ENCODE measurements around the gene RASL10B. TPM values are rescaled to one million over a fixed set of nuclear protein-coding genes. Genes with fewer than 3 reads are reported as not detected.

RASL10B gene
- total RNA-seq, 1 experiment from 2014 or later = 17.4 TPM

- TF ChIP-seq FOXP4 (CRISPR knock-in tag; IDR thresholded peaks at IDR 0.05) (no peak; the same call in 1 of the 2 replicates), CREM (CRISPR knock-in tag; IDR thresholded peaks at IDR 0.05) (no peak), CDX4 (CRISPR knock-in tag; IDR thresholded peaks at IDR 0.05; ENCODE audit: borderline replicate concordance) (no peak), ZSCAN18 (CRISPR knock-in tag; IDR thresholded peaks at IDR 0.05) (no peak), RORB (CRISPR knock-in tag; IDR thresholded peaks at IDR 0.05) (no peak), USF2 (CRISPR knock-in tag; IDR thresholded peaks at IDR 0.05) (peak; percentile 34; the same call in 1 of the 2 replicates), TEAD1 (CRISPR knock-in tag; IDR thresholded peaks at IDR 0.05) (no peak; the same call in 1 of the 2 replicates), ARID4B (CRISPR knock-in tag; IDR thresholded peaks at IDR 0.05; ENCODE audit: borderline replicate concordance) (peak; percentile 35; the same call in 1 of the 2 replicates), SMAD4 (CRISPR knock-in tag; IDR thresholded peaks at IDR 0.05) (0 out of 2 replicates have a peak, but pooled peaks have one; percentile 54), MLX (CRISPR knock-in tag; IDR thresholded peaks at IDR 0.05) (no peak), GABPB1 (CRISPR knock-in tag; IDR thresholded peaks at IDR 0.05) (peak; percentile 51; the same call in 1 of the 2 replicates), NFATC4 (CRISPR knock-in tag; IDR thresholded peaks at IDR 0.05) (no peak), NR1H2 (CRISPR knock-in tag; IDR thresholded peaks at IDR 0.05) (no peak), ZNF263 (CRISPR knock-in tag; IDR thresholded peaks at IDR 0.05; ENCODE audit: low read depth) (peak; percentile 92), SMAD3 (CRISPR knock-in tag; IDR thresholded peaks at IDR 0.05; ENCODE audit: borderline replicate concordance) (peak; percentile 72; the same call in 1 of the 2 replicates), OVOL2 (CRISPR knock-in tag; IDR thresholded peaks at IDR 0.05; ENCODE audit: borderline replicate concordance) (no peak), AFF4 (CRISPR knock-in tag; IDR thresholded peaks at IDR 0.05; ENCODE audit: borderline replicate concordance) (no peak), IRF2 (CRISPR knock-in tag; IDR thresholded peaks at IDR 0.05; ENCODE audit: borderline replicate concordance, low read depth) (no peak), PRDM15 (CRISPR knock-in tag; IDR thresholded peaks at IDR 0.05) (no peak)
Observed at GRCh38 chr17:35764123-35764991, 32.9 kb downstream of the RASL10B start (continued).
